ENCODE results near the gene ENTPD8.

- no peak for TF ChIP-seq CTCF (conservative IDR thresholded peaks at IDR 0.05; ENCODE audit: low read depth, low read length)
- TF ChIP-seq RAD21 (IDR thresholded peaks at IDR 0.05; ENCODE audit: low read length), result no peak
- no peak for TF ChIP-seq MAZ (IDR thresholded peaks at IDR 0.05; ENCODE audit: borderline replicate concordance, low read depth, low read length)
- no peak for TF ChIP-seq CEBPB (IDR thresholded peaks at IDR 0.05; ENCODE audit: low read depth, low read length)
- TF ChIP-seq RFX5 (IDR thresholded peaks at IDR 0.05; ENCODE audit: low read depth, low read length), result no peak
- no peak for TF ChIP-seq USF2 (IDR thresholded peaks at IDR 0.05; ENCODE audit: low read depth, low read length)
- TF ChIP-seq POLR2A (IDR thresholded peaks at IDR 0.05; ENCODE audit: low read depth, low read length), result no peak
- no peak for TF ChIP-seq MAFK (IDR thresholded peaks at IDR 0.05; ENCODE audit: low read depth, low read length)
- no peak for TF ChIP-seq RCOR1 (IDR thresholded peaks at IDR 0.05; ENCODE audit: insufficient replicate concordance, low read length)
- no peak for TF ChIP-seq SMC3 (IDR thresholded peaks at IDR 0.05; ENCODE audit: low read depth, low read length)
Observed at GRCh38 chr9:137476856-137477255, 35.7 kb upstream of the ENTPD8 start.

Measured in IMR-90 (cell line).